GM19193 (cell line): ENCODE measurements around the gene ERRFI1.

Source experiments
- POLR2A ChIP-seq: IDR thresholded peaks from 4 replicates; pipeline ENCODE4 v1.6.1; 2011; ENCODE audit not compliant: insufficient read depth, insufficient read length; ENCODE audit errors: extremely low read depth

ERRFI1 gene

GRCh38 chr1:7980984-7981383, 45.1 kb downstream of the ERRFI1 start:
- no peak for TF ChIP-seq POLR2A

DNA sequence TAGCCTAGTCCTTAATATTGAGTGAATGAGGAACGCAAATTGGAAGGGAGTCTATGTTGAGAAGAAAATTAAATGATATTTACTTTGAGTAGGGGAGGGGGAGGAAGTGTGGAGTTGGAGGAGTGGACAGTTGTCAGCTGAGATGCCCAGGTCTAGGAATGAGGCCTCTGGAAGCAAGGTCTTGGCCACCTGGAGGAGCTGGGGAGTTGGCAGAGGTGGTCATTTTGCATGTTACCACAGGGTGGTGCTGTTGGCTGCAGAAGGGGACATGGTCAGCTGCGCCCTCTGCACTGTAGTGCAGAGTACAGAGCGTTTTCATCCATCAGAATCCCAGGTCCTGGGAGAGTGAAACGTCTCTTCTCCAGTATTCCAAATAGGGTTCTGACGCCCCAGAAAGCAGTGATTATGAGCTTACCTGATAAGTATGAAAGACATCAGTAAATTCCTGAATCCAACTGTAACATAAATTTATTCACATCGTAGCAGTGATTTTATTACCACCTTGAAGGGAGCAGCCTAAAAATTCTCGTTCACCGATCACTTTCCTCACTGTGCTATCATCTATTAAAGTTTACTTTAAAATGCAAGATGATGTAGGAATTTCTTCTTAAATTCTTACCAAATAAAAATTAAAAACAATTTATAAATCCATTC, 50.8 kb downstream of the ERRFI1 start:
- TF ChIP-seq POLR2A, result no peak

DNA sequence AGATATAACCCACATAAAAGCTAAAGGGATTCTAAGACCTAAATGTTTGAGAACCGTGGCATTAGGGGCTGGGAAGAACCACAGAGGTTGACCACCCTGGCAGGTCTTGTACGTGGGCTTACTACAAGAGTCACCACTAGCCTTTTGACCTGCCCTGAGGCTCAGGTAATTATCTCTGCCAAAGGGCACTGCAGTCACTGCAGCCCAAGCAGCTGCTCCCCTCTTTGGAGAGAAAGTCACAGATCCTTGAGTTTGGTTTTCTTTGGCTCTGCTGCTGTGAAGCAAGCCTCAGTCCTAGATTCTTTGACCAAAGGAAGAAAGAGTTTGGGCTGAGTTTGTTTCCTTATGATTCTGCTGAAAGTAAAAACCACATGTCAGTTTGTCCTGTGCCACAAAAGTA, 53.0 kb downstream of the ERRFI1 start:
- TF ChIP-seq POLR2A, result no peak

- no peak for TF ChIP-seq POLR2A
These were observed 53.8 kb downstream of the ERRFI1 start for GRCh38 chr1:7972285-7972684.

DNA sequence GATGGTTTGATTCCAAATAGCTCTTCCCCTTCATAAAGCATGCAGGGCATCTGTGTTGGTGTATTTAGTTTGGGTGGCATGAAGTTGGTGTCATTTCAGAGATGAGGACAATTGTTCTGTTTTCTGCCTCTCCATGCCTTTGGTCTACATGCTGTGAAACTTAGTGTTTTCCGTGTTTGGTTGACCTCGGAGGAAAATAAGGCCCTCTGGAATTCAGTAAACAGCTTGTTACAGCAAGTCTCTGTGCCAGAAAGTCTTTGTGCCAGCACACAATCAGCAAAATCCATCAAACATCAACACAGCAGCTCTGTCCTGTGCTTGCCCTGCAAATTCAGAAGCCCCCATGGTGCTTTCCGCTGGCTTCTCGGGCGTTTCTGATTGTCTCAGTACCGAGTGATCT, 55.1 kb downstream of the ERRFI1 start:
- no peak for TF ChIP-seq POLR2A

DNA sequence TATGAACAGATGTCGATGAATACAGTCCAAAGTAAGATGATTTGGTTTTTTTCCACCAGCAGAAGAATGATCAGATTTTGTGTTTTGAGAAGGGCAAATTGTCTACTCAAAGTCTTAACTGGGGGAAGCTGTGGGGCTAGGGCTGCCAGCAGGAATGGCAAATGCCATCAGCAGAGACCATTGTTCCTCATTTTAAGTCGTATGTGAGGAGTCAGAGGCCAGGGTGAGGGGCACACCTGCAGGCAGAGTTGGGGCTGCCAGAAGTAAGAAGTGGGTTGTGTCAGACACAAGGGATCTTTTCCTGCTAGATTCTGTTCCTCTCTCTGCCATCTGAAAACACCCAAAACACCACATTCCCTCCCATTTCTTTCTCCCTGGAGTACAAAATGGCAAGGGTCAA, 55.9 kb downstream of the ERRFI1 start:
- no peak for TF ChIP-seq POLR2A

GRCh38 chr1:7967651-7968050, 58.5 kb downstream of the ERRFI1 start:
- no peak for TF ChIP-seq POLR2A

GRCh38 chr1:7967196-7967595, 58.9 kb downstream of the ERRFI1 start:
- no peak for TF ChIP-seq POLR2A

DNA sequence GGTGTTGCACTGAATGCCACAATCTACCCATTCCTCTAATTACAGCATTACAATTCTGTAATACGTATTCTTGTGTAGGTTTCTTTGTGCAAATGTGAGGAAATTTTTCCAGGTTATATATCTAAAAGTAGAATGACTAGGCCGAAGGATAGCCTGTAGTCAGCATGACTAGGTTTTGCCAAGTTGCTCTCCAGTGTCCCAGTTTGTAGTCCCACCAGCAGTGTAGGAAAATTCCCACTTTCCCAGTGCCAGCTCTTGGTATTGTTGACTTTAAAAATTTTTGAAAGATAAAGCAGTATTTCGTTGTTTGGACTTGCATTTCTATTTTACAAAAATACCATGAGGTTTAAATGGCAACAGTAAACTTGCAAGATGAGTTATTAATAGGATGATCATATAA, 61.6 kb downstream of the ERRFI1 start:
- TF ChIP-seq POLR2A, result no peak

DNA sequence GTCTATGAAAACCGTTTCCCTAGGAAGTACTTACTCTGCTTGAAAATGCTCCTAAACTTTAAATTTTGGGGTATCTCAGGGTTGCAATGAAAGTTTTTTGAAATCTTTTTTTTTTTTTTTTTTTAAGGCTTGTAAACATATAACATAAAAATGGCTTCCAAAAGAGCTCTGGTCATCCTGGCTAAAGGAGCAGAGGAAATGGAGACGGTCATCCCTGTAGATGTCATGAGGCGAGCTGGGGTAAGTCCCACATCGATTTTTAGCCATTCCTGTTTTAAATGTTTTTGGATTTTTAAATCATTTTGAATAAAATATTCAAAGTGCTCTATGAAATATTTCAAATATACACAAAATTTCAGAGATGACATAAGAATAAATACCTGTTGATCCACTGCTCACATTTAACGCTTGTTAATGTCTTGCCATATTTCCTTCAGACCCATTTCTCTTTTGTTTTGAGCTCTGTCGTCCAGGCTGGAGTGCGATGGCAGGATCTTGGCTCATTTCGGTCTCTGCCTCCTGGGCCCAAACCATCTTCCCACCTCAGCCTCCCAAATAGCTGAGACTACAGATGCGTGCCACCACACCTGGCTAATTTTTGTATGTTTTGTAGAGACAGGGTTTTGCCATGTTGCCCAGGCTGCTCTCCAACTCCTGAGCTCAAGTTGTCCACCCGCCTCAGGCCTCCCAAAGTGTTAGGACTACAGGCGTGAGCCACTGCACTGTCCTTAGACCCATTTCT, 63.3 kb downstream of the ERRFI1 start:
- TF ChIP-seq POLR2A, result no peak

GRCh38 chr1:7962014-7962335, 64.1 kb downstream of the ERRFI1 start:
- no peak for TF ChIP-seq POLR2A
